IMR-90 (cell line): ENCODE measurements around the gene LRRC10B. TPM values are rescaled to one million over a fixed set of nuclear protein-coding genes. Genes with fewer than 3 reads are reported as not detected.

ENCODE experiments used
- ATAC-seq: fragments of 200-7000 bp; cut with Tn5 transposase; 2 replicates; pipeline ENCODE4 v1.9.1; 2020; ENCODE audit warnings: low read depth, mild to moderate bottlenecking, moderate library complexity
- BruUV-seq: library from RNA; stranded (reverse); fragments of 400-500 nt; replicated peaks from 2 replicates; lab custom pipeline; 2021; lab: Mats Ljungman, UMichigan
- CTCF ChIA-PET: fragments of 300-600 bp; formaldehyde crosslinking; extraction: SDS; loops from one replicate; lab custom pipeline; 2021; ENCODE audit warnings: antibody characterized with exemption; lab: Yijun Ruan, JAX
- POLR2A ChIA-PET: fragments of 300-600 bp; sonication (Branson Sonifier 250); formaldehyde crosslinking; loops from one replicate; lab custom pipeline; 2022; ENCODE audit warnings: antibody characterized with exemption; ENCODE audit not compliant: unreplicated experiment; lab: Charles Lee
- DNase-seq: peaks from one replicate; pipeline ENCODE4 v3.0.0; 2013
- H2AFZ ChIP-seq: replicated peaks from 2 replicates; pipeline ENCODE3; 2013; ENCODE audit warnings: low read length, mild to moderate bottlenecking; ENCODE audit not compliant: poor library complexity
- H2AK5ac ChIP-seq: 2 replicates; pipeline ENCODE4 v1.6.1; 2013; ENCODE audit warnings: low read depth, low read length, inconsistent platforms
- H2AK9ac ChIP-seq: replicated peaks from 2 replicates; pipeline ENCODE3; 2013; ENCODE audit warnings: mild to moderate bottlenecking, low read depth, low read length, moderate library complexity; ENCODE audit not compliant: poor library complexity
- H2BK120ac ChIP-seq: 2 replicates; pipeline ENCODE4 v1.6.1; 2013; ENCODE audit warnings: low read depth, low read length, inconsistent platforms
- H2BK15ac ChIP-seq: 3 replicates; pipeline ENCODE4 v1.6.1; 2013; ENCODE audit warnings: low read depth, low read length, inconsistent platforms
- H2BK20ac ChIP-seq: 2 replicates; pipeline ENCODE4 v1.6.1; 2013; ENCODE audit warnings: low read depth, mild to moderate bottlenecking, inconsistent platforms, low read length, moderate library complexity
- H2BK5ac ChIP-seq: 2 replicates; pipeline ENCODE4 v1.6.1; 2013; ENCODE audit warnings: mild to moderate bottlenecking, low read depth, low read length, inconsistent platforms; ENCODE audit not compliant: poor library complexity, severe bottlenecking
- H3K14ac ChIP-seq: replicated peaks from 2 replicates; pipeline ENCODE4 v1.6.1; 2013; ENCODE audit warnings: low read depth, low read length, inconsistent platforms
- H3K18ac ChIP-seq: 2 replicates; pipeline ENCODE4 v1.6.1; 2013; ENCODE audit warnings: low read depth, low read length, control low read depth
- H3K23ac ChIP-seq: 2 replicates; pipeline ENCODE4 v1.6.1; 2013; ENCODE audit warnings: low read depth, low read length, inconsistent platforms
- H3K27ac ChIP-seq: 2 replicates; pipeline ENCODE4 v1.5.1; 2013; ENCODE audit warnings: mild to moderate bottlenecking, control low read depth, low read length; ENCODE audit not compliant: insufficient read depth
- H3K27me3 ChIP-seq: 2 replicates; pipeline ENCODE4 v1.6.1; 2013; ENCODE audit warnings: low read length; ENCODE audit not compliant: control insufficient read depth, insufficient read depth
- H3K36me3 ChIP-seq: 2 replicates; pipeline ENCODE4 v1.6.1; 2013; ENCODE audit warnings: low read length, mixed read lengths; ENCODE audit not compliant: control insufficient read depth, insufficient read depth
- H3K4ac ChIP-seq: 2 replicates; pipeline ENCODE4 v1.6.1; 2013; ENCODE audit warnings: low read depth, low read length, inconsistent platforms
- H3K4me1 ChIP-seq: 2 replicates; pipeline ENCODE4 v1.6.1; 2013; ENCODE audit warnings: low read length, mixed read lengths; ENCODE audit not compliant: control insufficient read depth, insufficient read depth
- H3K4me2 ChIP-seq: 2 replicates; pipeline ENCODE4 v1.6.1; 2013; ENCODE audit warnings: low read depth, mild to moderate bottlenecking, control low read depth, low read length, moderate library complexity
- H3K4me3 ChIP-seq: 2 replicates; pipeline ENCODE4 v1.5.1; 2013; ENCODE audit warnings: low read depth, mild to moderate bottlenecking, control low read depth, low read length, moderate library complexity; ENCODE audit not compliant: insufficient read depth
- H3K56ac ChIP-seq: 2 replicates; pipeline ENCODE4 v1.6.1; 2013; ENCODE audit warnings: low read length, inconsistent platforms; ENCODE audit not compliant: insufficient read depth; ENCODE audit errors: extremely low read depth
- H3K79me1 ChIP-seq, 2 experiments: 2 replicates each; pipeline ENCODE4 v1.6.1; 2013; ENCODE audit warnings: low read length in 2 of 2, inconsistent platforms in 1 of 2, low read depth in 1 of 2
- H3K9ac ChIP-seq: 2 replicates; pipeline ENCODE4 v1.6.1; 2013; ENCODE audit warnings: low read depth, low read length, control low read depth
- H3K9me1 ChIP-seq: 2 replicates; pipeline ENCODE4 v1.6.1; 2013; ENCODE audit warnings: low read length, inconsistent platforms; ENCODE audit not compliant: insufficient read depth
- H3K9me3 ChIP-seq: 2 replicates; pipeline ENCODE4 v1.6.1; 2013; ENCODE audit warnings: low read length; ENCODE audit not compliant: control insufficient read depth, insufficient read depth
- H4K20me1 ChIP-seq: 2 replicates; pipeline ENCODE4 v1.6.1; 2013; ENCODE audit warnings: low read length, inconsistent platforms; ENCODE audit not compliant: insufficient read depth
- H4K5ac ChIP-seq: 2 replicates; pipeline ENCODE4 v1.6.1; 2013; ENCODE audit warnings: mild to moderate bottlenecking, low read depth, low read length, control low read depth
- H4K8ac ChIP-seq, 2 experiments: 2 replicates each; pipeline ENCODE4 v1.6.1; 2013; ENCODE audit warnings: low read depth in 2 of 2, low read length in 2 of 2, control low read depth in 1 of 2, inconsistent platforms in 1 of 2
- H4K91ac ChIP-seq: 2 replicates; pipeline ENCODE4 v1.6.1; 2013; ENCODE audit warnings: low read depth, low read length, inconsistent platforms; ENCODE audit not compliant: insufficient read depth
- RAD21 ChIP-seq: IDR thresholded peaks from 2 replicates; pipeline ENCODE4 v1.6.1; 2012; ENCODE audit warnings: low read length, improper control_type of control experiment
- WGBS, 2 experiments: methylation state at CpG; one replicate each; pipeline versions ENCODE4 v1.1.5 to v1.1.7; 2013; ENCODE audit warnings: missing lambda C conversion rate in 2 of 2; ENCODE audit not compliant: insufficient read length in 1 of 2; ENCODE audit errors: extremely low coverage in 2 of 2; 5-methylcytosine and 5-hydroxymethylcytosine counted together
- dilution Hi-C: fragments of 300-500 bp; cut with HindIII; formaldehyde crosslinking; loops from one replicate; pipeline ENCODE4 v1.14.3; 2018; ENCODE audit warnings: low sequenced_read_pairs; ENCODE audit not compliant: unreplicated experiment
- in situ Hi-C: fragments of 300-500 bp; cut with MboI; formaldehyde crosslinking; loops from 3 replicates; pipeline ENCODE4 v1.14.3; 2019; ENCODE audit warnings: low sequenced_read_pairs, inconsistent platforms, mixed read lengths
- intact Hi-C: fragments of 100-400 bp; cut with micrococcal nuclease; formaldehyde crosslinking; loops from 2 replicates; pipeline ENCODE4 v1.10.0; 2022
- polyA plus RNA-seq, 3 experiments: library from polyadenylated mRNA; depleted of rRNA; stranded (reverse); fragments of >200 nt; gene quantifications; 2 replicates each; pipeline ENCODE4 v1.2.3, GENCODE V29; 2012; ENCODE audit warnings: low replicate concordance in 1 of 3
- total RNA-seq: library from RNA; depleted of rRNA; stranded (reverse); fragments of >200 nt; gene quantifications from 2 replicates; pipeline ENCODE4 v1.2.3, GENCODE V29; 2012
- TF ChIP-seq, protein P1 (sequence below): fragments of 150-350 bp; IDR thresholded peaks from 2 replicates; pipeline ENCODE4 v1.6.1; 2017; ENCODE audit warnings: mild to moderate bottlenecking, antibody characterized with exemption, low read length, low read depth
- TF ChIP-seq, protein P2 (sequence below): conservative IDR thresholded peaks from 2 replicates; pipeline ENCODE4 v1.5.1; 2012; ENCODE audit warnings: mild to moderate bottlenecking, low read depth, low read length, improper control_type of control experiment

LRRC10B gene
- total and polyA plus RNA-seq, 2 of the 4 experiments (the other 2 are of a cell fraction): not detected

DNA sequence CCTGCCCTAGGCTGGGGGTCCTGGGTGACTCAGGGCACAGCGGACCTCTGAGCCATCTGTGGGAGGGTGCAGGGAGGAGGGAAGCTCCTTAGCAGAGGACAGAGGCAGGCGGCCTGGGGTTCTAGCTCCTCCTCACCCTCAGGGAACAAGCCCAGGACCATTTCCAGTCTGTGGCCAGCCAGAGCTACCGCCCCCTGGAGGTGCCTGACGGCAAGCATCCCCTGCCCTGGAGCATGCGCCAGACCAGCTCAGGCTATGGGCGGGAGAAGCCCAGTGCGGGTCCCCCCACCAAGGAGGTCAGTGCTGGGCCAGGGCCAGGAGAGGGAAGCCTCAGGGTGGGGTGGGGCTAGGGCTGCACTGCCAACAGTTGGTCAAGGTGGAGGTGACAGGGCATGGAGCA lies 26.0 kb upstream of the LRRC10B start:
- H4K5ac ChIP-seq: no peak overlapping the region
- no peak overlapping the region for H3K4me2 ChIP-seq
- H2BK5ac ChIP-seq: no peak overlapping the region
- in situ Hi-C loops (no loop called here), intact Hi-C loops (loop anchor here (1.0 kb wide), 1 partner anchor 35 kb away; no protein-coding TSS in a partner anchor), dilution Hi-C loops (no loop called here)
- POLR2A ChIA-PET: no interaction called here
- no peak overlapping the region for H2BK15ac ChIP-seq
- no peak overlapping the region for H3K4ac ChIP-seq
- peak overlapping the region; percentile 37 for H2AFZ ChIP-seq
- H3K9me1 ChIP-seq: no peaks in the 10 kb centered on the region
- H3K4me1 ChIP-seq: no peaks in the 10 kb centered on the region
- WGBS, 2 experiments: no CpG with 5 or more reads among the region's 7 CpGs
- H2BK20ac ChIP-seq: no peak overlapping the region
- H3K9me3 ChIP-seq: no peaks in the 10 kb centered on the region
- H4K91ac ChIP-seq: no peak overlapping the region
- H3K9ac ChIP-seq: no peak overlapping the region
- no peaks in the 10 kb centered on the region for H3K79me1 ChIP-seq
- no peak overlapping the region for H3K27ac ChIP-seq
- H2BK120ac ChIP-seq: no peak overlapping the region
- no peak overlapping the region for H3K4me3 ChIP-seq
- H3K14ac ChIP-seq: no peak overlapping the region
- H4K8ac ChIP-seq: no peak overlapping the region
- CTCF ChIA-PET: interaction anchor here (1.1 to 1.6 kb wide), 2 partner anchors 35 to 74 kb away, joined by 3 to 8 read pairs; no protein-coding TSS in a partner anchor
- no peak overlapping the region for H3K56ac ChIP-seq
- H4K20me1 ChIP-seq: no peaks in the 10 kb centered on the region
- TF ChIP-seq, protein P1, sequence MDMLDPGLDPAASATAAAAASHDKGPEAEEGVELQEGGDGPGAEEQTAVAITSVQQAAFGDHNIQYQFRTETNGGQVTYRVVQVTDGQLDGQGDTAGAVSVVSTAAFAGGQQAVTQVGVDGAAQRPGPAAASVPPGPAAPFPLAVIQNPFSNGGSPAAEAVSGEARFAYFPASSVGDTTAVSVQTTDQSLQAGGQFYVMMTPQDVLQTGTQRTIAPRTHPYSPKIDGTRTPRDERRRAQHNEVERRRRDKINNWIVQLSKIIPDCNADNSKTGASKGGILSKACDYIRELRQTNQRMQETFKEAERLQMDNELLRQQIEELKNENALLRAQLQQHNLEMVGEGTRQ: no peak
- 0 out of 2 replicates have a peak, but pooled peaks have one; percentile 5 for TF ChIP-seq RAD21
- TF ChIP-seq, protein P2, sequence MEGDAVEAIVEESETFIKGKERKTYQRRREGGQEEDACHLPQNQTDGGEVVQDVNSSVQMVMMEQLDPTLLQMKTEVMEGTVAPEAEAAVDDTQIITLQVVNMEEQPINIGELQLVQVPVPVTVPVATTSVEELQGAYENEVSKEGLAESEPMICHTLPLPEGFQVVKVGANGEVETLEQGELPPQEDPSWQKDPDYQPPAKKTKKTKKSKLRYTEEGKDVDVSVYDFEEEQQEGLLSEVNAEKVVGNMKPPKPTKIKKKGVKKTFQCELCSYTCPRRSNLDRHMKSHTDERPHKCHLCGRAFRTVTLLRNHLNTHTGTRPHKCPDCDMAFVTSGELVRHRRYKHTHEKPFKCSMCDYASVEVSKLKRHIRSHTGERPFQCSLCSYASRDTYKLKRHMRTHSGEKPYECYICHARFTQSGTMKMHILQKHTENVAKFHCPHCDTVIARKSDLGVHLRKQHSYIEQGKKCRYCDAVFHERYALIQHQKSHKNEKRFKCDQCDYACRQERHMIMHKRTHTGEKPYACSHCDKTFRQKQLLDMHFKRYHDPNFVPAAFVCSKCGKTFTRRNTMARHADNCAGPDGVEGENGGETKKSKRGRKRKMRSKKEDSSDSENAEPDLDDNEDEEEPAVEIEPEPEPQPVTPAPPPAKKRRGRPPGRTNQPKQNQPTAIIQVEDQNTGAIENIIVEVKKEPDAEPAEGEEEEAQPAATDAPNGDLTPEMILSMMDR: peak; percentile 48
- no peak overlapping the region for H3K18ac ChIP-seq
- H3K23ac ChIP-seq: no peak overlapping the region
- no peaks in the 10 kb centered on the region for H3K36me3 ChIP-seq
- peak; percentile 68; the same call in 1 of the 2 replicates for ATAC-seq
- no TSS peak for BruUV-seq
- no peak overlapping the region for H2AK5ac ChIP-seq
- no peak for DNase-seq
- no peak overlapping the region for H2AK9ac ChIP-seq
- H3K27me3 ChIP-seq: peaks cover 23% of the 10 kb centered on the region; the same call in 1 of the 2 replicates
